NCI-H187 (cell line): ENCODE measurements around the gene DHX57.
"Not testable (repeated sequence)": the region's sequence is repeated elsewhere in the genome, so short reads cannot be mapped to it uniquely, and the experiment has no call there.

Experiments used
- DNase-seq, 2 experiments: peaks; one replicate each; lab custom pipeline; 2025; lab: John Stamatoyannopoulos, UW

The DHX57 gene

DNA sequence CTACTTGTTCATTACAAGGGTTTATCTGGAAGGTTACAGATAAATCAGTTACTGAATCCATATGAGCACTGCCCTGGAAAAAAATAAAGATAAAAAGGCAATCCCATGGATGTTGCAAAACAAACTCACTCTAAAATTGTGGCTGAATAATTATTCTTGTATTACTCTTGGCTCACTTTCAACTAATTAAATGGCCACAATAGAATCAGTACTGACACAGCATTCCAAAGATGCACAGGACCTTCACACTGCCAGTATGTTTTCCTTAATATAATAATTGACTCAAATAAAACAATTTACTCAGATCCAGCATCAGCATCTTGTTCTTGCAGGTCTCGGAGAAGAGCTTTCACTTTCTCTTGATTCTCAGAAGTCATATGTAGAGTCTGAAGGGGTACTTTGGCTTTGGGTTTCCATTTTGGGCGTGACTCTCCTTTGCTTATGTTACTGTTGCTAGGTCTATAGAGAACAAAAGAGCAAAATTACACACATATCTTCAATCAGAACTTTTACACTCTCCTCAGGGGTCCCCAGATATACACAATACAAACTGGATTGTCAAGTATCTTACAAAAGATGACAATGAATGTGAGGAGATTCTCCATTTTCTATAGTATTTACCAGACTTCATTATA, 12.6 kb downstream of the DHX57 start:
- DNase-seq: no peak

DNA sequence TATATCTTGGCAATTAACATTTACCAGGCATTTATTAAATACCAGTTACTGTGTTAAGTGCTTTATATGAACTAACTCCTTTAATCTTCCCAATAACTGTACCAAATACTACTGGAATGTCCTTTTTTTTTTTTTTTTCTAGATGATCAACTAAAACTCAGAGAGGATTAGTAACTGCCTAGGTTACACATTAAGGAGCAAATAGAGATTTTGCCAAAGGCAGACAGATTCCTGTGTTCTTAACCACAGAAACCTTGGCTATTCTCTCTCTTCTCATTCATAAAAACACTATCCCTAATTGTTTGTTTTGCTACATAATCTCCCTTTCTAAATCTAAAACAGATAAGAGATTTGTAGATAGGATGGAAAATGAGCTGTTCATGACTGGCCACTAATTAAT, 13.3 kb downstream of the DHX57 start:
- DNase-seq: no peak

DNA sequence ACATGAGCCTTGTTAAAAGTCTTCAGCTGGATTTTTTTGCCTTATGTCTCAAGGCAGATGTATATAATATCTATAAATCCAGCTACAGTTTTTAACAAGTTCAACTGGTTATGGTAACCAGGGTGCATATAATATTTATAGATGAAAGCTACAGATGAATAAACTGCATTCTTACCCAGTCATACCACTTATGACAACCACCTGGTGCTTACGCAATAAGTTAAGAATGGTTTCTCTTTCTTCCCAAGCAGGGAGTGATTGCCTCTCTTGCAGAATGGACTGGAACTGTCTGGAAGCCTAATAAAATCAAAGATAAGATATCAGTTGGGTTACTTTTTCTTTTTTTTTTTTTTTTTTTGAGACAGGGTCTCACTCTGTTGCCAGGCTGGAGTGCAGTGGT, 19.6 kb downstream of the DHX57 start:
- no peak for DNase-seq

DNA sequence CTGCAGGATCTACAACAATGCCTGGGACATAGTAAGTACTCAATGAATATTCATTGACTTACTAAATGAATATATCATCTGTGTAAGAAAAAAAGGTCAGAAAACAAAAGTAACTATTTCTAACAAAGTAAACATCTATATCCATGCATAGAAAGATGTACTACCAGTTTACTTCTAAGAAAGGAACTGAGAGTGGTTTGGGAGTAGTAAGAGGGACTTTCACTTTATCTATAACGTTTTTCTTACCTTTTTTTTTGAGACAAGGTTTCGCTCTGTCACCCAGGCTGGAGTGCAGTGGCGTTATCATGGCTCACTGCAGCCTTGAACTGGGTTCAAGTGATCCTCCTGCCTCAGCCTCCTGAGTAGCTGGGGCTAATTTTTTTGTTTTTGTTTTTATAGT, 25.7 kb downstream of the DHX57 start:
- DNase-seq: no peak

DNA sequence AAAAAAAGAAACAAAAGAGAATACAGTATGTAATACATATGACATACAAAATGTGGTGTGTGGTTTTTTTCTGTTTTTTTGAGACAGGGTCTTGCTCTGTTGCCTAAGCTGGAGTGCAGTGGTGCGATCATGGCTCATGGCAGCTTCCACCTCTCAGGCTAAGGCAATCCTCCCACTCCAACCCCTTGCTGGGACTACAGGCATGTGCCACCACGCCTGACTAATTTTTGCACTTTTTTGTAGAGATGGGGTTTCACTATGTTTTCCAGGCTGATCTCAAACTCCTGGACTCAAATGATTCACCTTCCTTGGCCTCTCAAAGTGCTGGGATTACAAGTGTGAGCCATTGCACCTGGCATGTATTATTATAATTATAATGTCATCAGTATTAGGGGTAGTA, 38.9 kb downstream of the DHX57 start:
- no peak for DNase-seq

DNA sequence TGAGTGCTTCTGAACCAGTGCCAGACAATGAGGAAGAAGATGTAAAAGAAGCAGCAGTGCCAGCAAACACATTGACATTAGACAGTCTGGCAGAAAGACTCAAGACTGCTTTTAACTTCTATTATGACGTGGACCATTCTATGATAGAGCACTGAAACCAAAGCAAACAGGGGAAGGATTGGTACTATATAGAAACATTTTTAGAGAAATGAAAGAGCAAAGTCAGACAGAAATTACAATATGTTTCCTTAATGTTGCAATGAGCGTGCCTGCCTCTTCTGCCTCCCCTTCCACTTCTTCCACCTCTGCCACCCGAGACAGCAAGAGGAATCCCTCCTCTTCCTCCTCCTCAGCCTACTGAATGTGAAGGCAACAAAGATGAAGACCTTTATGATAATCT, 39.7 kb downstream of the DHX57 start:
- DNase-seq: no peak

DNA sequence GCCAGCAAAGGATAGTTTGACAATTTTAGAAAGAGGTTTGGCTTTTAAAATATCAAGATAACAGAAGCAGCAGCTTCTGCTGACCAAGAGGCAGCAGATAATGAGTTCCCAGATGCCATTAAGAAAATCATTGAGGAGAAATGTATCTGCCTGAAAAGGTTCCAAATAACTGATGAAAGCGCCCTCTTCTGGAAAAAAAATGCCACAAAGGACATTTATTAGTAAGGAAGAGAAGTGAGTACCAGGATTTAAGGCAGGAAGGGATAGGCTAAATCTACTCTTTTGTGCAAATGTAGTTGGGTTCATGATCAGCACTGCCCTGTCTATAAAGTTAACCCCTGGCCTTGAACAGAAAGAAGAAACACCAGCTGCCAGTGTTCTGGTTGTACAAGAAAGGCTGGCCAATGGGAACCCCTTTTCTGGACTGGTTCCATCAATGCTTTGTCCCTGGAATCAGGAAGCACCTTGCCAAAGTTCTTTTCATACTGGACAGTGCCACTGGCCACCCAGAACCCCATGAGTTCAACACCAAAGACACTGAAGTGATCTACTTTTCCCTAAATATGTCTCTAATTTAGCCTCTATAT, 40.6 kb downstream of the DHX57 start:
- DNase-seq: no peak

DNA sequence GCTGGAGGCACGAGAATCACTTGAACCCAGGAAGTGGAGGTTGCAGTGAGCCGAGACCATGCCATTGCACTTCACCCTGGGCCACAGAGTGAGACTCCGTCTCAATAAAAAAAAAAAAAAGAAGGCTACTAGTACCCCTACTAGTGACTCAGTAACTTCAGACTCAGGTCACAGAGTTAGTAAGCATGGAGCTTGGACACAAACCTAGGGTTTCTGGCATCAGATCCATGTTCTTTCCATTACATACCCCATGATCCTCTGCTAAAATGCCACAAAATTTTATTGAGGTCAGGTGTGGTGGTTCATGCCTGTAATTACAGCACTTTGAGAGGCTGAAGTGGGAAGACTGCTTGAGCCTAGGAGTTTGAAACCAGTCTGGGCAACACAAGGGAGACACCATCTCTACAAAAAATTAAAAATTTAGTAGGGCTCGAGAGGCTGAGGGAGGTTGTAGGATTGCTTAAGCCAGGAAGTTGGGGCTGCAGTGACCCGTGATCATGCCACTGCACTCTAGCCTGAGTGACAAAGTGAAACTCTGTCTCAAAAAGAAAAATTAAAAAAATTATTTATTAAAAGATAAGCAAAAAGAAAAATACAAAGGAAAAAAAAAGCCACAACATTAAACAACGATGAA, 45.1 kb downstream of the DHX57 start:
- DNase-seq: no peak

DNA sequence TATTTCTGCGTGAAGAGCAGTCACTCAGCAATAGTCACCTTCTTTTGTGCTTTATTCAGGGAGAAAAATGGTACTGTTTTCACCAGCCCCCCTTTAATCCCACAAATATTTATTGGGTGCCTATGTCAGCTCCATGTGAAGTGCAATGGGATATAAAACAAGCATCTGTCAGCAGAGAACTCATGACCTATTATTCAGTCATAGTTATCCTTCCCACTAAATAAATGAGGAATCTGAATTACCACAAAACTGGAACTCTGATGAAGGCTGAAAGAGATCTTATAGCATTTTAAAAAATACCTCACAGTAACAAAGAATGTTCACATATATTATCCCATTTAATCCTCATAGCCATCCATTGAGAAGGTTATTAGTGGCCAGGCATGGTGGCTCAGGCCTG, 45.8 kb downstream of the DHX57 start:
- no peak for DNase-seq

DNA sequence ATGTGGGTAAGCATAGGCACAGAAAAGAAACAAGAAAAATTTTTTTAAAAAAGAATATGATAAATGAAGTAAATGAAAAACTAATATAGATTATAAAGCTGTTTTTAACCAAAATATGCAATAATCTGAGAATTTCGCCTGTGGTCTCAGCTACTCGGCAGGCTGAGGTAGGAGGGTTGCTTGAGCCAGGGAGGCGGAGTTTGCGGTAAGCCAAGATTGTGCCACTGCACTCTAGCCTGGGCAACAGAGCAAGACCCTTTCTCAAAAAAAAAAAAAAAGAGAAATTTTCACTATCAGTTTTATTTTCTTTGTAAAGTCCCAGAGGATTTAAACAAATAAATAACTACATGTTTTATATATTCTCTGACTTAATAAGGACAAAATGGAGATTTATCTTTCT, 47.3 kb downstream of the DHX57 start:
- no peak for DNase-seq

DNA sequence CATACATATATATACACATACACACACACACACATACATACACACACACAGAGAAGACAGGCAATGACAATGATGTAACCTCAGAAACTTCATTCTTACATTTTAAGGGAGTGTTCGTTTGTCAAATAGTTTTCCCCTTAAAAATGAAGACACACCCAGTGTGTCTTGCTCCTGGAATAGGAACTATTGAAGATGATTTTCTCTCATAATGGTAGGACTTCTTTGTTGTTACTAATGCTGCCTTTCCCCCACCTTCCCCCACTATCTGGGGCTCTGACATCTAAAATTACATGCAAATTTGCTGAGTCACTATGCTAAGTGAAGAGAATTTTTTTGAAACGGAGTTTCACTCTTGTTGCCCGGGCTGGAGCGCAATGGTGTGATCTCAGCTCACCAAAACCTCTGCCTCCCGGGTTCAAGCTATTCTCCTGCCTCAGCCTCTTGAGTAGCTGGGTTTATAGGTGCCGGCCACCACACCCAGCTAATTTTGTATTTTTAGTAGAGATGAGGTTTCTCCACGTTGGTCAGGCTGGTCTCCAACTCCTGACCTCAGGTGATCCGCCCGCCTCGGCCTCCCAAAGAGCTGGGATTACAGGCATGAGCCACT, 48.1 kb downstream of the DHX57 start:
- DNase-seq: not testable (repeated sequence)

DNA sequence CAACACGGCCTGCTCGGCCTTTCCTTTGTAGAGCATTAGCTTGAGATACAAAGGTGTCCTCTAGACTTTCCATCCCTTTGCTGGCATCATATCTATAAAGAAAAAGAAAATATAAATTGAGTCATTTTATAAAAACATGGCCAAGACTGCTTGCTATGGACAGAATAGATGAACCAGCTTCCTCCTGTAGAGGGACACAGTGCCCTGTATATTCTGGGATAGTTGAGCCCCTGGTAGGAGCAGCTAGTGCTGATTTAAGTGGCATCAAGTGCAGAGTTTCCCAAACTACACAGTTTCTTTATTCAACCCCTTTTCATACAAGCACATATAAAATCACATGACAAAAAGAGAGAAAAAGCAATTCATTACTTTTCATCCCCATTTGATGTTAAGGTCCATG, 49.8 kb downstream of the DHX57 start:
- DNase-seq: no peak

DNA sequence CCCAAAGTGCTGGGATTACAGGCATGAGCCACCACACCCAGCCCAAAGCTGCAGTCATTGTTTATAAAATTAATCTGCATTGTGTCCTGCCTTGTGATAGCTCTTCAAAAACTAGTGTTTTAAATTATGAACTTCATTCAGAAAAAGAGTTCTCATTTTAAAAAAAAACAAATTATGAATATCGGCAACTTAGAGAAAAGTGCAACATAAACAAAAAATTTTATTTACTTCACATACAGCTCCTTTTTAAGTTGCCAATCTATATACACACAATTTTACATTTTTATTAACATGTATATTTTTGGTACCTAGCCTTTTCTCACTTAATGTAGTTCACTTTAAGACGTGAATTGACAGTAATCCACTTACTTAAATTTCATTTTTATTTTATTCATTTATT, 50.8 kb downstream of the DHX57 start:
- DNase-seq: no peak

DNA sequence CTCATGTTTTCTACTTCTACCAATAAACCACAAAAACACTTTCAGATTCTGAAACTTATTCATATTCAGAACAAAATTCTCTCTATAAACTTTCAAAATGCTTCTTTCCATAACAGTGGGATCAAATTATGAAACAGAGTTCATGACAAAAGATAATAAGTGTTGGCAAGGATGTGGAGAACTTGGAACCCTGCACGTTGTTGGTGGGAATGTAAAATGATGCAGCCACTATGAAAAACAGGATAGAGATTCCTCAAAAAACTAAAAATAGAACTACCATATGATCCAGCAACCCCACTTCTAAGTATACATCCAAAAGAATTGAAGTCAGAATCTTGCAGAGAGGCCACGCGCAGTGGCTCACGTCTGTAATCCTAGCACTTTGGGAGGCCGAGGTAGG, 52.3 kb downstream of the DHX57 start:
- DNase-seq: no peak

DNA sequence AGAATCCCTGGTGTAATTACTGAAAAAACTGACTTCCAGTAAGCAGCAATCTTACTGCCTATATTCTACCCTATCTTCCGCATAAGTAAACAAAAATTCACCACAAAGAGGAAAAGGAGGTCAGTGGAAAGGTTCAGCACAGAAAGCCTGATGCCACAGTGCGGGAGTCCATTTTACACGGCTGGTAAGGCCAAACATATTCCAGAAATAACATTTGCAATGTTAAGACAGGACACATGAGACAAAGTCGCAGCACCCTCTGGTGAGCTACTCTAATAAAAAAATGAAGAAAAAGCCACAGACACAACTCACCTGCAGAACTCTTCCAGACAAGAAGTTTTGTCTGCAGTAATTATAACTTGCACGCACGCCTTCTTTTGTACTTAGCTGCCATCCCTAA, 57.2 kb downstream of the DHX57 start:
- no peak for DNase-seq

DNA sequence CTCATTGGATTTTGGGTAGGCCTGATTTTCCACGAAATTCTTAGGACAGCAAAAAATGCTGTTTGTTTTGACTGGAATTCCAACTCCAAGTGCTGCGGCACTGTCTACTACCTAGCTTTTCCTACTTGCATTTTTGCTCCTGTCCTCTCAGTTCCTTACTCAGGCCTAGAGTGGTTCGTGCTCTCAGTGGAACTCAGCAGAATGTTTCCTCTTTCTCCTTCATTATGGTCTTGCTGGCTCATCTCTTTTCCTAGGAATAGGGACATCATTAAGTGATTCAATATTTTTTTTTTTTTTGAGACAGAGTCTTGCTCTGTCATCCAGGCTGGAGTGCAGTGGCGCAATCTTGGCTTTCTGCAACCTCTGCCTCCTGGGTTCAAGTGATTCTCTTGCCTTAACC, 59.8 kb downstream of the DHX57 start:
- DNase-seq: no peak

DNA sequence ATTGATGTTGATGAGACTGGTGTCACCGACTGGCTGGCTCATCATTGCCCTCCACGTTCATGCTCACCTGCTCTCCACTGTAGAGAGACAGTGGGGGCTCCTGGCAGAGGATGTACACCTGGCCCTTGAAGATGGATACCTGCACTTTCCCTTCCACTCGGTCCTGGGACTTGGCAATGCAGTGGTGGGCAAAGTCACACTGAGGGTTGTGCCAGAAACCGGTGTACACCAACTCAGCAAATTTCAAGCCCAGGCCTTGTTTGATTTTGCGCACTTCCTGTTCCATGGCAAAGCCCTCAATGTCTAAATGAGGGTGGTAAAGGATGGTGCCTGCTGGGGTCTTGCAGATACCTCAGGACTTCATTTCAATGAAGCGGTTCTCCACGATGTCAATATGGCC, 65.2 kb downstream of the DHX57 start:
- no peak for DNase-seq

DNA sequence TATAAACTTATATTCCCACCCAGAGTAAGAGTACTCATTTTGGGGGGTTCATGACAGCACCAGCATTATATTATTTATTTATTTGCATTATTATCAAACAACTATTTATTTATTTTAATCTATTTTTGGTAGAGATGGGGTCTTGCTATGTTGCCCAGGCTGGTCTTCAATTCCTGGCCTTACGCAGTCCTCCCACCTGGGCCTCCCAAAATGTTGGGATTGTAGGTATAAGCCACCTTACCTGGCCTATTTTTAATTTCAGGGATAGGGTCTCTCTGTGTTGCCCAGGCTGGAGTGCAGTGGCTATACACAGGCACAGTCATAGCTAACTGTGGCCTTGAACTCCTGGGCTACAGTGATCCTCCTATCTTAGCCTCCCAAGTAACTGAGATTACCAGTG, 67.1 kb downstream of the DHX57 start:
- DNase-seq: no peak

DNA sequence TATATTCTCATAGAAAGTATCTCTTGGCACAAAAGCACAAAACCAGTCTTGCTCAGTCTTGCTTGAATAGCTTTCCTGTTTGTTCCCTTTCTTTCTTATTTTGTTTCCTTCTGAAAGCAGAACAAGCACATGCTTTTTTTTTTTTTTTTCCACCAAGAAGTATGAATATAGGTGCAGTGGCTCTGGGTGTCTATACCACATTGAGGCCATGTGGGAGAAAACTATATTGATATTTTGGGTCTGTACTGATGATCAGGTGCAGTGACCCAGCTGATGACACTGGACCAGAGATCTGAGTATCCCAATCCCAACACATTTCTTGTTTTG, 69.0 kb downstream of the DHX57 start:
- no peak for DNase-seq

DNA sequence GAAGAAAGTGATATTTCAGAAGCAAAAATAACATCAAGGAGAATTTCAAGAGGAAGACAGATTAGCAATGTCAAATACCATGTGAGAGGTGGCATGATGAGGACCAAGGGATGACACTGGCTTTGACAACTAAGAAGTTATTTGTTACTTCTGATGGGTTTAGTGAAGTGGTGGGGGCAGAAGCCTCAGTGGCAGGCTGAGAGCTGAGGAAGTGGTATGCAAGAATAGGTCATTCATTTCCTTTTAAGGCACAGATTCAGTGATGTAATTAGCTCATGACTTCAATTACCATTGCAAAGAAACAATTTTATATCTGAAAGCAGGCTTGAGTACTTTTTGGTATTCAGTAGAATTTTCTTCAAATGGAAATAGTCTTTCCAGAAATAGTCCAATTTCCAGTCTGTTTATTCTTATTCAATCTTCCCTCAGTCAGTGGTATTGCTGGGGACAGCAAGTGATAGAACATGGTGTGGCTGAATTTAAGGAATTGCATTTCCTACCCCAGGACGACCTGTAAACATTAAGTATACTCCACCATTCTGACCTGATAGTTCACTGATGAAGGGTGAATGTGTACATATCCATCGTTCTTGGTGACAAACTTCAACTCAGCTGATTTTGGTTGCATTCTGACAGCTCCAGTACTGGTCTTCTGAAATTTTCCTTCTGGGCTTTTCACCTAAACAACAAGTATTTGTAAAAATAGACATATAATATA, 69.6 kb downstream of the DHX57 start:
- DNase-seq: no peak

DNA sequence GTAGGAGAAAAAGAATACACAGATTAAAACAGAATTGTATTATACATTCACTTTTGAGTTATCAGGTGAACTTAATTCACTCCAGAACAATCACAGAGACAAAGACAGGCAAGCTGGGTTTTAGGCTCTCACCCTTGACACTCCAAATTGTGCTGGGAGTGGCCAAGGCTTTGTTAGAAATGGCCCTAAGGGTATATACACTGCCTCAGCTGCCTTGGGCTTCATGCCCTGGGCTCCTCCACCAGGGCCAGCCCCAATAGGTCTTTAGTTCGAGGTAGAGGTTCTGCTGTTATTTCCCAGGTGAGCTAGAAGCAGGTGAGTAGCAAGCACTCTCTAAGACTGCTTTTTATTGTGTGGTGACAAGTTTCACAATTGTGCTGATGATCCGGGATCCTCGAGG, 77.8 kb downstream of the DHX57 start:
- no peak for DNase-seq

DNA sequence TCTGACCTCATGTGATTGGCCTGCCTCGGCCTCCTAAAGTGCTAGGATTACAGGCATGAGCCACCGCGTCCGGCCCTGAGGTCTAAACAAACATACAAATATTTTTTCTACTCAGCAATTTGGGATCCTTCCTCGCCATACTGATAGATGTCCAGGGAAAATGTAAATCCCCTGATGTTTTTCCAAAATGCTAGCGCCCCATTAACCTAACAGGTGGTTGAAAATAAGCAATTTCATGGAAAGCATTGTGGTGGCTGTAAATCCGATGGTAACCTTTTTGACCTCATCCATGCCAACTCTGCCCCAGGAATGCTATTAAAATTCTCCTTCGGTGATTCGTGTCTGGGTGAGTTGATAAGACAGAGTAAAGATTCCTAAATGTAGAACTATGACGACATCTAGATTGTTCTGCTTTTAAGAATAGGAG, 78.5 kb downstream of the DHX57 start:
- no peak for DNase-seq

DNA sequence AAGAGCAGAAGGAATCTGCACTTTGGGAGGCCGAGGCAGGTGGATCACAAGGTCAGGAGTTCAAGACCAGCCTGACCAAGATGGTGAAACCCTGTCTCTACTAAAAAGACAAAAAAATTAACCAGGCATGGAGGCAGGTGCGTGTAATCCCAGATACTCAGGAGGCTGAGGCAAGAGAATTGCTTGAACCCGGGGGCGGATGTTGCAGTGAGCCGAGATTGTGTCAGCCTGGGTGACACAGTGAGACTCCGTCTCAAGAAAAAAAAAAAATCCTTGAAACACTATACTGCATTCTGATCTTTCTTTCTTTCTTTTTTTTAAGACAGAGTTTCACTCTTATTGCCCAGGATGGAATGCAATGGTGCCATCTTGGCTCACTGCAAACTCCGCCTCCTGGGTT, 80.7 kb downstream of the DHX57 start:
- DNase-seq: not testable (repeated sequence)
